Gastrocnemius medialis (tissue), 4 donors: ENCODE measurements around the gene METTL23.

ENCODE experiments used
- POLR2A ChIP-seq, 2 donors: fragments of 450-650 bp; IDR thresholded peaks; one replicate each; pipeline ENCODE4 v1.6.1; 2017; ENCODE audit warnings: antibody characterized with exemption in 2 of 2, mild to moderate bottlenecking in 2 of 2, moderate library complexity in 2 of 2
- TF ChIP-seq, protein P1 (sequence below), 5 experiments: fragments of 450-650 bp in 3 of 5; fragments of 200-600 bp in 2 of 5; sonication (generic) in 2 of 5; IDR thresholded peaks in 4 of 5; conservative IDR thresholded peaks in 1 of 5; 1 replicate in 4 of 5; 2 replicates in 1 of 5; pipeline ENCODE4 v1.5.1; 2016 to 2019; ENCODE audit warnings: antibody characterized with exemption in 5 of 5, mild to moderate bottlenecking in 3 of 5, moderate library complexity in 3 of 5

DNA sequence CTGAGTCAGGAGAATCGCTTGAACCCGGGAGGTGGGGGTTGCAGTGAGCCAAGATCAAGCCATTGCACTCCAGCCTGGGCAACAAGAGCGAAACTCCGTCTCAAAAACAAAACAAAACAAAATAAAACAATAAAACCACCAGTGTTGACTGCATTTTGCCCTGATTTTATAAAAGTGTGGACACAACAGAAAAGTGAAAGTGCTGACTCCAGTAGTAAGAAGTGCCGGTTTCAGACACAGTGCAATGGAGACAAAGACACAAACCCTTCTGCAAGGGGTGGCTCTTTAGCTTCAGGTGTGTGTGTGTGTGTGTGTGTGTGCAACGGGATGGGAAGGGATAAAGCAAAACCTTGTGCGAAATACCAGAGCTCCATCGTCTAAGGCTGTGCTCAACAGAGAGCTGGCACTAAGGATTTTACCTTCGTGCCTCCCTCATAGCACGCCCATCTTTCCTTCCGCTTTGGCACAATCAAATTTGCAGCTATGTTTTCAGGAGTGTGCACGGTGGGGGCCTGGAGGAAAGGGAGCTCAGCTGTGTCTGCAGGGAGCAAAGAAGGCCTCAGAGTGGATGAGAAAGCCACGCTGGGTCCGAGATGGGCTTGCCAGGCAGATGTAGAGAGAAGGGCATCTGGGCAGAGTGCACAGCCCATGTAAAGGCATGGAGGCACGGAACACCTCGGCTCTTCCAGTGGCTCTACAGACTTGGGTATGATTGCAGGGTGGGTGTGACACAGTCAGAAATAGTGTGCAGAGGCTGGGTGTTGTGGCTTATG, 31.4 kb upstream of the METTL23 start:
- TF ChIP-seq, protein P1, sequence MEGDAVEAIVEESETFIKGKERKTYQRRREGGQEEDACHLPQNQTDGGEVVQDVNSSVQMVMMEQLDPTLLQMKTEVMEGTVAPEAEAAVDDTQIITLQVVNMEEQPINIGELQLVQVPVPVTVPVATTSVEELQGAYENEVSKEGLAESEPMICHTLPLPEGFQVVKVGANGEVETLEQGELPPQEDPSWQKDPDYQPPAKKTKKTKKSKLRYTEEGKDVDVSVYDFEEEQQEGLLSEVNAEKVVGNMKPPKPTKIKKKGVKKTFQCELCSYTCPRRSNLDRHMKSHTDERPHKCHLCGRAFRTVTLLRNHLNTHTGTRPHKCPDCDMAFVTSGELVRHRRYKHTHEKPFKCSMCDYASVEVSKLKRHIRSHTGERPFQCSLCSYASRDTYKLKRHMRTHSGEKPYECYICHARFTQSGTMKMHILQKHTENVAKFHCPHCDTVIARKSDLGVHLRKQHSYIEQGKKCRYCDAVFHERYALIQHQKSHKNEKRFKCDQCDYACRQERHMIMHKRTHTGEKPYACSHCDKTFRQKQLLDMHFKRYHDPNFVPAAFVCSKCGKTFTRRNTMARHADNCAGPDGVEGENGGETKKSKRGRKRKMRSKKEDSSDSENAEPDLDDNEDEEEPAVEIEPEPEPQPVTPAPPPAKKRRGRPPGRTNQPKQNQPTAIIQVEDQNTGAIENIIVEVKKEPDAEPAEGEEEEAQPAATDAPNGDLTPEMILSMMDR (IDR thresholded peaks at IDR 0.05 in 4 of 5, conservative IDR thresholded peaks at IDR 0.05 in 1 of 5), result no peak
- no peak for TF ChIP-seq POLR2A (IDR thresholded peaks at IDR 0.05)
